Sigmoid colon (tissue), 4 donors: Measurements from ENCODE around the gene SNCG.

Source experiments
- CTCF ChIP-seq, 4 experiments: fragments of 450-650 bp in 3 of 4; fragments of 200-600 bp in 1 of 4; IDR thresholded peaks; one replicate each; pipeline ENCODE4 v1.5.1; 2016 to 2019; ENCODE audit warnings: antibody characterized with exemption in 4 of 4, mild to moderate bottlenecking in 3 of 4, moderate library complexity in 2 of 4
- EP300 ChIP-seq, 4 donors: sonication (generic); formaldehyde crosslinking; IDR thresholded peaks; one replicate each; pipeline ENCODE4 v1.6.1; 2017; ENCODE audit warnings: antibody characterized with exemption in 4 of 4
- POLR2A ChIP-seq, 2 donors: fragments of 450-650 bp; IDR thresholded peaks; one replicate each; pipeline ENCODE4 v1.6.1; 2016; ENCODE audit warnings: antibody characterized with exemption in 2 of 2, mild to moderate bottlenecking in 2 of 2, moderate library complexity in 2 of 2

GRCh38 chr10:86936661-86937501 is 21.5 kb upstream of the SNCG start:
- TF ChIP-seq POLR2A (IDR thresholded peaks at IDR 0.05) (no peak), CTCF (IDR thresholded peaks at IDR 0.05) (no peak), EP300 (IDR thresholded peaks at IDR 0.05) (no peak)
